GM21786 (cell line): ENCODE measurements around the gene GCHFR.

Experiments
- ATAC-seq: cut with Tn5 transposase; IDR thresholded peaks from one replicate; pipeline ENCODE4 v1.9.1; 2021; ENCODE audit not compliant: unreplicated experiment

Gene GCHFR

DNA sequence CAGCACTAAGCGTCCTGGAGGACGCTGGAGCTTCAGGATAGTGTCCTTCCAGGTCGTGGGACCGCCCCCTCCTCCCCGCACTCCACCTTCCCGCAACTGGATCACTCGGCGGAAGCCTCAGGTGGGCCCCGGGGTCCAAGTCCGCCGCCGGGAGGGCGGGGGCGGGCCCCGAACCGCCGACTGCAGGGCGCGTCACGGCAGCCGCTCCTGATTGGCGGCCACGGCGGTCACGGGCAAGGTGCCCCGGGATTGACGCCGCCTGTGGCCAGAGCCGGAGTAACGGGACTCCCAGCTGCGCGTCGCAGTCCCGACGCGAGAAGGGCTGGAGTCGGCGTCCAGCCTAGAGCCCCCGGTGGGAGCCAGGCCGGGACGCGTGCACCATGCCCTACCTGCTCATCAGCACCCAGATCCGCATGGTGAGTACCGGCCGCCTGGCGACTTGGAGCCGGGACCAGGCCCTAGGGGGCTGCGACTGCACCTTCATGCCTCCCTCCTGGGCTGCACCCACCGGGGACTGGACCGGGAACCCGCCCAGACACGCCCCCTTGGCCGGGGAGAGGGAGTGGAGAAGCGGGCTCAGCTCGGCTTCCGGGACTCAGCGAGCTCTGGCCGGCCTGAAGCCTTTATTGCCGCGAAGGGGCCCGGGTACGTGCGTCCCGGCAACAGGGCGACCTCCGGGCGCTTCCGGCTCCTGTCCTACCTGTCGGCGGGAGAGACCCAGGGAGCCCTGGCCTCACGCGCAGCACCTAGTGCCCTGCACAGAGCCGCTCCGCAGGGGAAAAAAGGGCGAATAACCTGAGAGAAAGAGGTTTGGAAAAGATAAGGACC is at the start of gene GCHFR:
GCHFR (plus strand) TSS at position 268 of the 828 bp plus-strand sequence; CDS start at position 381, 113 bp downstream.
- ATAC-seq, result peak; percentile 65

DNA sequence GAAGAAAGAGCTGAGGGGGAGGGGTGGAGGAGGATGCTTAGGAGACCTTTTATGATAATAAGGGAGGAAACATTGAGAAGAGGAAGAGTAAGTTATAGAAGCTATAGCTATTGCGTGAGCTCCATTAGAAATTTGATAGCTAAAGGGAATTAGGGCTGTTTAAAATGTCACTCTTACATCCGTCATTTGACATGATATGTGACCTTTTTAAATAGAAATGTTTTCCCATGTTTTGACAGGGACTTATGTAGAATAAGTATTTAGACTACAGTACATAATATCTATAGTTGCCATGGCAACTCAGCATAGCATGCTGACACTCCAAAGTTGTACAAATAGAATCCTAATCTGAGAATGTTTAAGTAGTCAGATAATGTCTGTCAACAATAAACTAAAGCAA is 49.7 kb upstream of the GCHFR start:
- ATAC-seq, result no peak

DNA sequence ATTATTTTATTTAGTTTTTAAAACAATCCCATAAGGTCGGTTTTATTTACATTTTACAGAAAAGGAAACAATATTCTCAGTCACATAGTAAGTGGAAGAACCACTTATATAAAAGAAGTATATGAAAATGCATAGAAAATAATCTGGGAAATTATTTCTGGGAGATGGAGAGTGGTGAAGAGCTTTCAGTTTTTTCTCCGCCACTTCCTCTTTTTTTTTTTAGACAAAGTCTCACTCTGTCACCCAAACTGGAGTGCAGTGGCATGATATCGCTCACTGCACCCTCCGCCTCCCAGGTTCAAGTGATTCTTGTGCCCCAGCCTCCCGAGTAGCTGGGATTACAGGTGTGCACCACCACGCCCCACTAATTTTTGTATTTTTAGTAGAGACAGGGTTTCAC is 47.7 kb upstream of the GCHFR start:
- no peak for ATAC-seq

DNA sequence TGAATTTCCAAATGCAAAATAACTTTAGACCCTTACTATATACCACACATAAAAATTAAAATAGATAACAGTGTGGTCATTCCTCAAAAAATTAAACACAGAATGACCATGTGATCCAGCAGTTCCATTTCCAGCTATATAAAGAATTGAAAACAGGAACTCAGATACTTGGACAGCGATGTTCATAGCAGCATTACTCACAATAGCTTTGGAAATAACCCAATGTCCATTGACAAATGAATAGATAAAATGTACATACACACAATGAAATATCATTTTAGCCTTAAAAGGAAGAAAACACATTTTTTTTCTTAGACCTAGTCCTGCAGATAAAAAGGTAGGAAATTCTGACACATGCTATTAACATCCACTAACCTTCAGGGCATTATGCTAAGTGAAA is 42.2 kb upstream of the GCHFR start:
- ATAC-seq, result no peak

DNA sequence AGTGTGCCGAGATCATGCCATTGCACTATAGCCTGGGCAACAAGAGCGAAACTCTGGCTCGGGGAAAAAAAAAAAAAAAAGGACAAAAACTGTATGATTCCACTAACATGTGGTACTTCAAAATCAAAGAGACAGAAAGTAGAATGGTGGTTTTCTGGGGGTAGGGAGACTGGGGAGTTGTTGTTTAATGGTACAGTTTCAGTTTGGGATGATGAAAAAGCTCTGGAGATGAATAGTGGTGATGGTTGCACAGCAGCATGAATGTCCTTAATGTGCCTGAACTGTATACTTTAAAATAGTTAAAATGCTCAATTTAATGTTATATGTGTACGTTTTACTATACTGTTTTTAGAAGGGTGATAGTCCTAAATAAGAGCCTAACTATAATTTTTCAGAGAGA is 41.5 kb upstream of the GCHFR start:
- no peak for ATAC-seq

DNA sequence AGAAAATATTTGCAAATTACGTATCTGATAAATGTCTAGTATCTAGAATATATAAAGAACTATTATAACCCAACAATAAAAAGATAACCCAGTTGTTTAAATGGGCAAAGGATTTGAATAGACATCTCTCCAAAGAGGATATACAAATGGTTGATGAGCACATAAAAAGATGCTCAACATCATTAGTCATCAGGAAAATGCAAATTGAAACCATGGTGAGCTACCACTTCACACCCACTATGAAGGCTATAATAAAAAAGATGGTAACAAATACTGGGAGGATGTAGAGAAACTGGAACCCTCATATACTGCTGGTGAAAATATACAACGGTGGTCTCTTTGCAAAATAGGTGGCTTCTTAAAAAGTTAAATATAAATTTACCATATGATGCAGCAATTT is 40.9 kb upstream of the GCHFR start:
- no peak for ATAC-seq

DNA sequence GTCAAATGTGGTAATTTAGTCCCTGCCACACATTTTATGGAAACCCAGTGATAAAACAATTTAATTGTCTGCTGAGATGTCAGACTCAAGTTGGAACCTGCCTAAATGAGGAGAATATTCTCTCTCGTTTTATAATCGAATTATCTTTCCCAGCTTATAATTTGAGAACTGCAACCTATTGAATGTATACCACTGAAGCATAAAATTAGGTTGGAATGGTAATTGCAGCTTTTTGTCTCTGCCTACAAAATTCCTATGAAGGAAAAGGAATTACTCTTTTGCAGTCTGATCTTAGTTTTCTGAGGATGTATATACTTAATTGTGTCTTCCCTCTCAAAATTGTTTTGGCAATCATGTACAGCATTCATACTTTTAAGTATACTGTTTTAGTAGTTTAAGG is 39.9 kb upstream of the GCHFR start:
- ATAC-seq, result no peak

DNA sequence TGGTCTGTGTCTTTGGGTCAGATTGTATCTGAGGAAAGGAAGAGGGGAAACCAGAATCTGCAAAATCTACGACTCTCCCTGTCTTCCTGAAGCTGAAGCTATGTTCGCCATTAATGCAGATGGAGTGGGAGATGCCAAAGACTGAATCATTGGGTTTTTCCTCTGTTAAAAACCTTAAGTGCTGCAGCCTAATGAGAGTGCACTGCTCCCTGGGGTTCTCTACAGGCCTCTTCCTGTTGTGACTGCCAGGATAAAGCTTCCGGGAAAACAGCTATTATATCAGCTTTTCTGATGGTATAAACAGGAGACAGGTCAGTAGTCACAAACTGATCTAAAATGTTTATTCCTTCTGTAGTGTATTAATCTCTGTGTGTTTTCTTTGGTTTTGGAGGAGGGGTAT is 32.8 kb upstream of the GCHFR start:
- no peak for ATAC-seq

DNA sequence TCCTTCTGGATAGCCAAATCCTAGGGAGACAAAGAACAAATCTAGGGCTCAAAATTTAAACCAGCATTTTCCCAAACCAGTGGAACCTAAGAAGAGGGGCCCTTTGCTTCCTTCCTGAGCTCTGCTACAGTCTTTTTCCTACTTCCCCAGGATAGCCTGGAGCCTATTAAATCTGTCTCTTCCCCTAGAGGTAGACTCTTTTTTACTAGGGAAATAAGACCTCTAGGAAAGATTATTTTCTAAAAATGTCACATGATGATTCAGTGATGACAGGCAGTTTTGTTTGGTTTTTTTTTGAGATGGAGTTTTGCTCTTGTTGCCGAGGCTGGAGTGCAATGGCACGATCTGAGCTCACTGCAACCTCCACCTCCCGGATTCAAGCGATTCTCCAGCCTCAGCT is 27.3 kb upstream of the GCHFR start:
- ATAC-seq, result no peak

DNA sequence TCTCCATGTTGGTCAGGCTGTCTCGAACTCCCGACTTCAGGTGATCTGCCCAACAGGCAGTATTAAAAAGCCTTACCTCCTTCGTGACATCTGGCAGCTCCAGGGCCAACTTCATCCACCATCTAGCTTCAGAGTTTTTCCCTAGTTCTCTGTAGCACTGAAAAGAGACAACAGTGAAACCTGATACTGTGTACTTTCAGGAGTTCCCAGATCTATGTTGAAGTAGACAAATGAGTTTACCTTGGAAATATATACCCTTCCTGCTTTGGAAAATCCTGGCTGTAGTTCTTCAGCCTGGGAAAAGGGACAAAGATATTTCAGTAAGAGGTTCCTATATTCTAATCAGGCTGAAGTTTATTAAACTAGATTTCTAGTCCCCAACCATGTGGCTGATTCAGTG is 26.8 kb upstream of the GCHFR start:
- no peak for ATAC-seq

DNA sequence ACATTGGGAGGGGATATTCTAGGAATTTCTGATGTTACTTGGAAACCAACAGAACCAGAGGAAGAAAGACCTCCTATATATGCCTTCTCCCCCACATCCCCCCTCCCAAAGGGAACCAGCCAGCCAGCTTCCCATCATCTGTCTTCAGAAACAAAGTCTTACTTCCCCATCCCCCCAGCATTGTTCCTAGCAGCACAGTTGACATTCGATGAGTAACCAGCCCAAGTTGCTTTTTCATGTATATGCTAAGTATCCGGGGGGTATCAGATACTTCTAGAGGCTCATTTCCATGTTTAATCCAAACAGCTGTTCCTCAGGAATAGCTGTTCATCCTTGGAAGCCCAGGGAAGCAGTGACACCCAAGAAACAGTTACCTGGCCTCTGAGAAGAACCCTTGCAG is 24.8 kb upstream of the GCHFR start:
- ATAC-seq, result no peak

DNA sequence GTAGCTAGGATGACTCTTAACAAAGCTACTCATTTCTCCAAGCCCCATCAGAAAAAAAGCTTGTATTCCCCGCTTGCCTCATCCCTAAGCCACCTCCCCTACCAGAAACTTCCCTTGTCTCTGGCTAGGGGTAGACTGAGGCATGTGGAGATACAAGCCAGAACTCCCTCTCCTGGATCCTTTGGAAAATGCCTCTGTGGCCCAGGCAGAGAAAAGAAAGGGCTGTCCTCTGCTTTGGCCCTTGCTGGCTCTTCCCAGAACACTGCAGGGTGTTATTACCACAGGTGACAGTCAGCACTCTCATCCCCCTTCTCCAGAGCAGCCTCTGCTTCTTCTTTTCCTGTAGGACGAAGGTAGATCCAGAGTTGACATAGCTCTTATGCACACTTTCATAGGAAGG is 24.0 kb upstream of the GCHFR start:
- no peak for ATAC-seq

DNA sequence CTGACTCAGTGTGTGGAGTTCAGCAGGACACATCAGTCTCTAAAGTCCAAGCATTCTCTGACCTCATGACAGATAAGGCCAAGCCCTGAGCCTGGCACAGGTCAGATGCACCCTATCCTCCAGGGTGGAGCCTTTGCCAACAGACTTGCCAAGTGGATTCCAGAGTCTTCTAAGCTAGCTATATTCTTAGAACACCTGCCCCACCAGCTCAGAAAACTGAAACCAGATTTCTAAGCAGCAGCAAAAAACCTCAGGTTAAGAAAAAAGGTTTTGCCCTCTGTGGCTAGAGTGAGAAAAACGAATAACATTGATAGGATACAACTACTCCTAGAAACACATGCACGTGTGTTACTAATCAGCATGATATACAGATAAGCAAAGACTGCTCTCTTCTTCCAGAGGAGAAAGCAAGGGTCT is 20.4 kb upstream of the GCHFR start:
- peak; percentile 17 for ATAC-seq

DNA sequence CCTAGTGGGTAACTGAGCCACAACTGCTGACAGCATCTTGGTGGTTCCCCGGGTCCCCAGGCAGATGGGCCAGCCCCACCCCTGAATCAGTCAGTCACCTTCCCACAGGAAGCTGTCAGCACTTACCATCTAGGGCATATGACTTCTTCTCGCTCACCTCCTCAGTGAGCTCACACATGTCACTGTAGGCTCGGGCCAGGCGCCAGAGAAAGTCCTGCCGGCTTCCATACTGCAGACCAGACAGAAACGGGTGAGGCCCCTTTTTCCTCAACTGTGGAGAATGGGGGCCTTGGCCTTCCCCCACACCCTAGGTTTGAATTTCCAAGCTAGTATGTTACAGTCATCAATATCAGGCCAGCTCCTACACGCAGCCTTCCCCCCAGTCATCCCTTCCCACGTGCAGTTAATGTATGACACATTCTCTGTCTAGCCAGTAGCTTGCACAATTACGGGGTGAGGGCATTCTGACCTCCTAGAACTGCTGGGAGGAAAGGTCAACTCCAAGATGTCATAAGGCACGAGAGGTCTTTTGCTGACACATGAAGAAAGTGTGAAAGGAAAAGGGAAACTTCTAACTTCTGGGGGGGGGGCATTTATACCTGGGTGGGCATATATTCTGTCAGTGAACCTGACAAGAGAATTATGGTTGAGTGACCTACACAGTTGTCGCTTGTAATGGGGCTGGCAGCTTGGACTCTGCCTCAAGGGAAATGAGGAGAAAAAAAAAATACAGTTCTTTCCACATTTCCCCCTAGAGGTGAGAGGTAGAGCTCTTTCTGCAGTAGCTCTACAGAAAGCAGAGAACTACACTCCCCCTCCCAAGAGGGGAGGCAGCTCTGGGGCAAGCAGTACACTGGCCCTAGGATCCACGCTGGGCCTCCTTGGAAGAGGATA is 19.7 kb upstream of the GCHFR start:
- ATAC-seq, result peak; percentile 68

DNA sequence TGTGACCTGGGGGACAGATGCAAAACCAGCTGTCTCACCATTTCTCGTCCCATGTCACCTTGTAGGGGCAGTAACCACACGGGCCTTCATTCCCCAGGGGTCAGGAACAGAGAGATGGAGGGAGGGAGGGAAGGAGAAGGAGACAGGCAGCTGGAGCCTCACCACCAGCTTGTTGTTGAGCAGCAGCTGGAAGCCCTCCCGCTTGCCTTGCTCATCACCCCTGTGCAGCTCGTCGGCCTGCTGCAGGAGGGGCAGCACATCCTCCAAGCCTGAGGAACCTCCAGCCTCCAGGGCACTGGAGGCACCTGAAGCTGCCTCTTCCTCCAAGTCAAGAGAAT is 19.1 kb upstream of the GCHFR start:
- no peak for ATAC-seq

DNA sequence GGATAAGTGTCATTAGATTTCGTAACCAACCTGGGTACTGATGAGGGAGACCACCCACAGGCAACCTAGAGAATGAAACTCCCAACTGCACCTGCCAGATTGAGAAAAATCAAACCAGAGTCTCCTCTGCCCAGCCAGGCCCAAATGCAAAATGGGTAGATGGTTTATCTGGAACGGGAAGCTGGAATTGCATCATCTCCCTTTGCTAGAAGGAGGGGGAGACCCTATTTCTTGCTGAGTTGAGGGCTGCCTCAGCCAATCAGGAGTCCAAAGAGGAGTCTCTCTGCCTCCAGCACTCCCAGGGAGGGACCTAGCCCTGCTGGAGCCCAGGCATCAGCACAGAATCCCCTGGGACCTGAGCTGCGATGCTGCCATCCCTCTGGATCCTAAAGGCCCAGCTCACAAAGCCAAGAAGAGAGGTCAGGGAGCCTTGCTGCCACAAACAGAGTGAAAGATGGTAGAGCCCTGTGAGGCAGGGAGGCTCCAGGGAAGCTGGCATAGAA is 16.9 kb upstream of the GCHFR start:
- no peak for ATAC-seq

DNA sequence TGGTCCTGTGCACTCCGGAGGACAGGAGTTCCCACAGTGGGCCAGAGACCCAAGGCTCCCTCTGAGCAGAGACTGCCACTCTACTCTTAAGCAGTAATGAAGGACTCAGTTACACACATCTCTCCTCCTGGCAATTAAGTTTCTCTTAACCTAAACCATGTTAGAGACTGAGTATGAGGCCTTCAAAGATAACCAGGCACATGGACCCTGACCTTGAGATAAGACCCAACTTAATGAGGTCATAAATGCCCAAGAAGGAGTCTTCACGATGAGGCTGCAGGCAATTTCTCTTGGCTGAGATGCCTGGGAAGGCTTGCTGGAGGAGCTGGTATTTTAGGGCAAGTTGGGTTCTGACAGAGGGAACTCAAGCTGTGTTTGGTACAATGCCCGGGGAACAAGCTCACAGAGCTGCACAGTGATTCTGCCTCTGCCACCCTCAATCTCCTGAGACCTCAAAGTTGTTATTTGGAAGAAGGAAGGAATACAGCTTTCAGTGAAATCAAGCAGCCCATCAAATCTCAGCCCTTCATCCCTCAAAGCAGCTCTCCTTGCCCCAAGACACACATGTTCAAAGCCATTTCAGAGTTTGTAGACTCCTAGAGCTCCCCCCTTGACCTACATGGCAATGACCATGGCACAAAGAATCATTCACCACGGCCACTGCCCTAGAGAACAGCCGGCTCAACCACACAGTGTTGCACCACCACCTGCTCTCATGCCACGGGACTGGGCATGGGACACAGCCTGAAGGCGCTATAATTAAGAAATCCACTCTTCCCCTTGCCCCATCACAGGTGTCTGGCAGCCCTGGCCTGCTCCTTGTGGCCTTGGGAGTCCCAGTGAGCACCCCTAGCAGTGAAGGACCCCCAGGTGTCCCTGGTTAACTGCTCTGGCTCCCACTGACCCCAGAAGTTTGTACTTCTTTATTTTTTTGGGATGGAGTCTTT is 15.9 kb upstream of the GCHFR start:
- ATAC-seq, result no peak

DNA sequence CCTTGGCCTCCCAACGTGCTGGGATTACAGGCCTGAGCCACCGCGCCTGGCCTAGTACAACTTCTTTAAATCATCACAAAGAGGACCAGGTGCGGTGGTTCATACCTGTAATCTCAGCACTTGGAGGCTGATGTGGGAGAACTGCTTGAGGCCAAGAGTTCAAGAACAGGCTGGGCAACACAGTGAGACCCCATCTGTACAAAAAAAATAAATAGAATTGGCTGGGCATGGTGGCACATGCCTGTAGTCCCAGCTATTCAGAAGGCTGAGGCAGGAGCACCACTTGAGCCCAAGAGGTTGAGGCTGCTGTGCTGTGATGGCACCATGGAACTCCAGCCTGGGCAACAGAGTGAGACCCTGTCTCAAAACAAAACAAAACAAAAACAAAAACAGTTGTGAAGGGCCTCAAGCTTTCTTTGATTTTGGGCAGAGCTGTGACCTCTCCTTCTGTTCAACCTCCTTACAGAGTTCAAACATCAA is 14.7 kb upstream of the GCHFR start:
- ATAC-seq, result no peak

DNA sequence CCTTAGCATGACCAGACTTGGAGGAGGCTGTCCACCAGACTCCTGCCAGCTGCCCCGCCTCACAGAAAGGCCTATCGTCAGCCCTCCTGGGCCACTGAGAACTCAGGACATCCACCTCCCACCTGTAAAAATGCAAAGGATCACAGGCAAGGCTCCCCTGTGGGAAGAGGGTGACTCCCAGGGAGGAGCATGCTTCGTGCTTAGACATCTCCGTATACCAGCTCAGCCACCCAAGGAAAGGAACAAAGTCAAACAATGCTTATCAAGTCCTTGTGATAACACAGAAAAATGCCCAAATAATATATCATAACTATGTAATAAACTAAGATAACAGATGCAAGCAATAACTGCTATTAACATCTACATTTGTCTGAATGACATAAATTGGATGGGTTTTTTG is 13.0 kb upstream of the GCHFR start:
- ATAC-seq, result no peak

DNA sequence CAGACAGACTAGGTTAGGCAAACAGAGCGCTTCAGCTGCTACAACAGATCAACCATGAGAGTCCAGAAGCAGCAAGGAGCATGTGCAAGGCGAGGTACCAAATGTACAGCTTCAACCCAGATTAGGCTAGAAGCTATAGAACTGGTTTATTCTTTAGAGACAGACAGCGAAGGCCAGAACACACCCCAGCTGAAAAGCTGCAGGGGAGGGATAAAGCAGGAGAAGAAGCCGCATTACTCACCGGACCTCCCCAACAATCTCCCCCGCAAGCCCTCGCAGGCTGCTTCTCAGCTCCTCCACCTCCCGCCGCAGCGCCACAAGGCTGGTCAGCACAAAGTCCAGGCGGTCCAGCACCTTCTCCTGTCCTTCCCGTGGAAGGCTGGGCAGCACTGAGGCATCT is 12.1 kb upstream of the GCHFR start:
- ATAC-seq, result no peak

DNA sequence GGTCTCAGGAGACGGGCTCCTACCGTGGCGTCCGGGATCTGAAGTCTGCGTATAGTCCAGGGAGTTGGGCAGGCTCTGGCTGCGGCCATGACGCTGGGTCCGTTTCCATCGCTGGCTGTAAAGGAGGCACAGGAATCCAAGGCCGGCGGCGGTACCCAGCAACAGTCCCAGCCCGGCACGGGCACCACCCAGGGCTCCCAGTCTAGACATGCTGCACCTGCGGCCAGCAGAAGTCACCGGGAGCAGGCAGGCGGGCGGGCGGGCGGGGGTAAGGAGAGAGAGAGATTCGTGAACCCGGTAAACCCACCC is 9.3 kb upstream of the GCHFR start:
- no peak for ATAC-seq
